AML-193 (cell line): ENCODE data around the gene APLP2.
"Not testable (repeated sequence)": the region's sequence is repeated elsewhere in the genome, so short reads cannot be mapped to it uniquely, and the experiment has no call there.

Experiments
- DNase-seq, 2 experiments: peaks; one replicate each; lab custom pipeline; 2025; lab: John Stamatoyannopoulos, UW

The APLP2 gene

GRCh38 chr11:130069659-130070108, at the start of gene APLP2:
Gene APLP2, plus strand, starts transcription at chr11:130069894. Its CDS starts 84 bp downstream, at chr11:130069978.
- DNase-seq = peak; percentile 94

DNA sequence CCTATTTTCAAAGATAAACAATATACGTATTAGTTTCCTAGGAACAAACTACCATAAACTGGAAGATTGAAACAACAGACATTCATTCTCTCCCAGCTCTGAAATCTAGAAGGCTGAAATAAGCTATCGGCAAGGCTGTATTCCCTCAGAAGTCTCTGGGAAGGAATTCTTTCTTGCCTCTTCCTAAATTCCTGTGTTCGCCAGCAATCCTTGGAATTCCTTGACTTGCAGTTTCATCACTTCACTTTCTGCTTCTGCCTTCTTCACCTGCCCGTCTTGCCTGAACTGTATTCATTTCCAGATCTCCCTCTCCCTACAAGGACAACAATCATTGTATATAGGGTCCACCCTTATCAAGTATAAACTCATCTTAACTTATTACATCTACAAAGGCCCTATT, 49.4 kb upstream of the APLP2 start:
- no peak for DNase-seq

DNA sequence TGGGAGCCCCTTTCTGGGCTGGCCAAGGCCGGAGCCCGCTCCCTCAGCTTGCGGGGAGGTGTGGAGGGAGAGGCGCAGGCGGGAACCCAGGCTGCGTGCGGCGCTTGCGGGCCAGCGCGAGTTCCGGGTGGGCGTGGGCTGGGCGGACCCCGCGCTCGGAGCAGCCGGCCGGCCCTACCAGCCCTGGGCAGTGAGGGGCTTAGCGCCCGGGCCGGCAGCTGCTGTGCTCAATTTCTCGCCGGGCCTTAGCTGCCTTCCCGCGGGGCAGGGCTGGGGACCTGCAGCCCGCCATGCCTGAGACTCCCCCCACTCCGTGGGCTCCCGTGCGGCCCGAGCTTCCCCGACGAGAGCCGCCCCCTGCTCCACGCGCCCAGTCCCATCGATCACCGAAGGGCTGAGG, 48.1 kb upstream of the APLP2 start:
- DNase-seq = not testable (repeated sequence)

DNA sequence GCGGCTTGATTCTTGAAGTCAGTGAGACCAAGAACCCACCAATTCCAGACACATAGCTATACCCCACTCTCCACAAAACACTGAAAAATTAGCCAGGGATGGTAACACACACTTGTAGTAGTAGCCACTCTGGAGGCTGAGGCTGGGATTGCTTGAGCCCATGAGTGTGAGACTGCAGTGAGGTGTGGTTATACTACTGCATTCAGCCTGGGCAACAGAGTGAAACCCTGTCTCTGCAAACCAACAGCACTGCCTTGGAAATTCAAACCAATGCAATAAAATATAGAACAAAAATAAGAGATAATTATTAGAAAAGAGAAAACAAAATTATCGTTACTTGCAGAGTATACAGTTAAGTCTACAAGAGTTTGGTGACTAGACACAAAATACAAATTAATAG, 46.9 kb upstream of the APLP2 start:
- no peak for DNase-seq

GRCh38 chr11:130023204-130023603, 46.5 kb upstream of the APLP2 start:
- DNase-seq = no peak

DNA sequence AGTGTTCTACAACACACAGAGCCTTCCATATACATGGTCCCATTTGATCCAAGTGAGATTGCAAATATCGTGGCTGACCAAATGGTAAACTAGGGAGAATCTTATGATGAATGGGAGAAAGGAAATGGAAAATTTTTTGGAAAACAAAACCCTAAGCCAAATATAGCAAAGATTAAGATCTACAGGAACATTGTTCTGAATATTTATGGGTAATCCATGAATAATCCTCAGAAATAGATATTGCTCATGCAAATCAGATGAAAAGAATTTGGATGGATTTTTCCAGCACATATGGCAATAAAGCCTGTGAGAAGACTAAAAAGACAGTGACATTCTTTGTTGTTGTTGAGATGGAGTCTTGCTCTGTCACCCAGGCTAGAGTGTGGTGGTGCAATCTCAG, 45.3 kb upstream of the APLP2 start:
- no peak for DNase-seq

- no peak for DNase-seq
These were observed 44.3 kb upstream of the APLP2 start for GRCh38 chr11:130025371-130025770.

DNA sequence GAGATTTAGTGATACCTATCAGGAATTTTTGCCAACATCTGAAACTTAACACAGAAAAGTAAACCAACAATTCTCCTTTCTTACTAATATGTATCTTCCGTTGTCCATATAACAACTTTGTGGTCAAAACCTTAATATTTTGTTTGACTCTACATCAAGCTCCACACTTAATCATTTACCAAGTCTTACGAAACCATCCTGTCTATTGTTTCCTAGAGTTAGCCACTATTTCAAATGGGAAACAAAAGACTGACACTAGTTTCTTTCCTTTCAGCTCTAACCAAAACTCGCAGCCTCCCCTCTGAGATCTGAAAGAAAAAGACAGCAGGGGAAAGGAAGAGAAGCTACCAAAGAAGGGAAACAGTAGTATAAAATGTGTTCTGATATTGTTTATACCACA, 40.6 kb upstream of the APLP2 start:
- DNase-seq = peak; percentile 33 to 51

GRCh38 chr11:130031056-130031455, 38.6 kb upstream of the APLP2 start:
- DNase-seq = no peak

- no peak for DNase-seq
These were observed 37.7 kb upstream of the APLP2 start for GRCh38 chr11:130031945-130032344.

DNA sequence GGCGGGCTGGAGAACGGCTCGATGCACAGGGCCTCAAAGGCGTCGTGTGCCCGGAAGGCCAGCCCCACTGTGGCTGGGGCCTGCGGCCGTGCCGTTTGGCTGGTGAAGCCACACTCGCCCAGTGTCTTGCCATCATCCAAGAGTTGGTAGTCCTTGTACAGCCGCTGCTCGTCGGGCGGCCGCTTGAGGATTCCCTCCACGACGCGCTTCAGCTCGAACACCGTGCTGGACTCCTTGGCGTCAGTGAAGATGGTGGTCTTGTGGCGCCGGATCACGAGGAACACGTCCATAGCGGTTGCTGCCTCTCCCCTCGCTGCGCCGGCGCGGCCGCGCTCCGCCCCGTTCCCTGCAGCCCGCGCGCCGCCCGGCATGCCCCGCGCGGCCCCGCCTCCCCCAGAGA, 36.8 kb upstream of the APLP2 start:
- no peak for DNase-seq

GRCh38 chr11:130034236-130034635, 35.5 kb upstream of the APLP2 start:
- DNase-seq = no peak

DNA sequence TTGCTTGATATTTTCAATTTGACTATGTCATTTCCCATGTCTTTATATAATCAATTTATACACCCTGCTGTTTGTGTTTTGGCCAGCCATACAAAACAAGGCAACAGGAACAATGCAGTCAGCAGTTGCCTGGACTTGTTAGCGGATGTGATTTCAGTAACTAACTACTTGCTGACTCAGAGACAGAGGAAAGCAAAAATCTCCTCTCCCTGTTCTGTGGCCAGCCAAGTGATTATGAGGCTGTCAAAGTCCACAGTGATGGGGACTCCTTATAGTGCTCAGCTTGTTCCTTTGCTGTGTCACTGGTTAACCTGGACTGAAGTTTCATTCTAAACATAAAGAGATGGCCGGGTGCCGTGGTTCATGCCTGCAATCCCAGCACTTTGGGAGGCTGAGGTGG, 32.6 kb upstream of the APLP2 start:
- DNase-seq = no peak

- no peak for DNase-seq
These were observed 31.7 kb upstream of the APLP2 start for GRCh38 chr11:130037881-130038585.

- no peak for DNase-seq
These were observed 29.3 kb upstream of the APLP2 start for GRCh38 chr11:130040281-130040940.

- DNase-seq = peak; percentile 6 to 27
These were observed 27.6 kb upstream of the APLP2 start for GRCh38 chr11:130042093-130042591.

- peak; percentile 50 to 58 for DNase-seq
These were observed 26.1 kb upstream of the APLP2 start for GRCh38 chr11:130043575-130043974.

- DNase-seq = no peak
These were observed 22.6 kb upstream of the APLP2 start for GRCh38 chr11:130047141-130047540.

DNA sequence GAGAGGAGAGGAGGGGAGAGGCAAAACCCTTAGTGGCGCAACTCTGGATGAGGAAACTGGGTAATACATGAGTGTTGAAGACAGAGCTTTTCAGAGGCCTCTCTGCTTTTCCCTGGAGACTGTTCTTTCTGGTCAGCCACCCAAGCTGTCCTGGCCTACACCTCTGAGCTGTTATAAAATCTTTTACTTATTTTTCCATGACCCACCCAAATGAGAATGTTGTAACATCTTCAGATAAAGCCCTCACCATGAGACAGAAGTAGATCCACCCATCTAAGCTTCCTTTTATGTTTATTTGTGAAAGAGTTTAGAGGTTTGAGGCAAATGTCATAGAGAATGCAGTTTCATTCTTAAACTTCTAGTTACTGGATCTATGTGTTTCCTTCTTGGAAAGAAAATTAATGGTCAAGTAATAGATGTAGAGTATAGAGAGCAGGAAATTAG, 20.3 kb upstream of the APLP2 start:
- peak; percentile 31 to 57 for DNase-seq

DNA sequence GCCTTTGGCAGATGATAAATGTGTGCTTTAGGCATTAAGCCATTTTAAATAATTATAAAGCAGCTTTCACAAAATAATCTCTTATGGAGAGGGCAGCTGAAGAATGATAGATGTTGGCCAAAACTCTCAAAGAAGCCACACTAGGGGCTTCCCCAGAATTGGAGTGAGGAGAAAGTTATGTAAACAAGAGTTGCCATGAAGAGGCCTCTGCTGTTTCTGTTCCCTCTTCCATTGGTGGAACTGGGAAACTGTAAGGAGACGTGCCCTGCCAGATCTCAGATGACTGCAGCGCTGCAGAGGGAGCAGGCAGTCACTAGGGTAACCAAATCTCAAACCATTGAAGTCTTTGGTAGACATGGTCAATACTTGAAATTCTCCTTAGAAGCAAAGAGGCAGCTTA, 19.4 kb upstream of the APLP2 start:
- no peak for DNase-seq

GRCh38 chr11:130051082-130051481, 18.6 kb upstream of the APLP2 start:
- DNase-seq = peak; percentile 97

- DNase-seq = no peak
These were observed 17.1 kb upstream of the APLP2 start for GRCh38 chr11:130052567-130052966.

DNA sequence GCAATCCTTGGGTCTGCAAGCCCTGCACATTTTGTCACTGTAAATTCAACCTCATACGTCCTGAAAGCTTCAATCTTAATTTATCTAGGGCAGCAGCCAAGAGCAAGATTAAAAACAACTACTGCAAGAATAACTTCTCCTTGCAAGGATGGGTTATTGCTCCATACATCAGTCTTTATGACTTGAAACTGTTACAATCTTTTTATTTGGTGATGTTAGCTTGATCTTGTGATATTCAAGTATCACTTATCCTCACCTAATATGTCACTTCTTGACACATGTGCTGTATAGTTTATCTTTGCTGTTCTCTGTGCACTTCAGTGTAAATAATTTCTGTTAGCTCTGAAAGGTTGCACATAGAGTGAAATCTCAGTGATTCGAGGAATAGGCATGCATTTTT, 14.7 kb upstream of the APLP2 start:
- no peak for DNase-seq
